Measurements from ENCODE around the gene SP140L.
A peak's percentile ranks its signal among the peaks of the same experiment; 100 is the strongest.

The SP140L gene

GRCh38 chr2:230348787-230349186, 21.8 kb downstream of the SP140L start:
- no peak for DNase-seq (ENCODE audit: low read depth)
- TF ChIP-seq CTCF (conservative IDR thresholded peaks at IDR 0.05; ENCODE audit: low read depth, low read length): no peak

GRCh38 chr2:230356084-230356483, 29.1 kb downstream of the SP140L start:
- H3K4me3 ChIP-seq (ENCODE audit: low read depth, low read length): no peak overlapping the region
- peak; percentile 86 for DNase-seq (ENCODE audit: low read depth)
- TF ChIP-seq CTCF (conservative IDR thresholded peaks at IDR 0.05; ENCODE audit: low read depth, low read length): no peak

More at GRCh38 chr2:230348787-230349186, 21.8 kb downstream of the SP140L start:
- no peak overlapping the region for H3K4me3 ChIP-seq (ENCODE audit: low read depth, low read length)

- peak; percentile 14 for DNase-seq (ENCODE audit: low read depth)
- TF ChIP-seq CTCF (conservative IDR thresholded peaks at IDR 0.05; ENCODE audit: low read depth, low read length): no peak
- no peak overlapping the region for H3K4me3 ChIP-seq (ENCODE audit: low read depth, low read length)
Measured at GRCh38 chr2:230358305-230358704, 31.3 kb downstream of the SP140L start.

GRCh38 chr2:230360028-230360427, 33.0 kb downstream of the SP140L start:
- DNase-seq (ENCODE audit: low read depth): no peak
- TF ChIP-seq CTCF (conservative IDR thresholded peaks at IDR 0.05; ENCODE audit: low read depth, low read length): no peak
- H3K4me3 ChIP-seq (ENCODE audit: low read depth, low read length): no peak overlapping the region

- no peak for TF ChIP-seq CTCF (conservative IDR thresholded peaks at IDR 0.05; ENCODE audit: low read depth, low read length)
- H3K4me3 ChIP-seq (ENCODE audit: low read depth, low read length): no peak overlapping the region
- no peak for DNase-seq (ENCODE audit: low read depth)
Measured at GRCh38 chr2:230362030-230362691, 35.2 kb downstream of the SP140L start.

- H3K4me3 ChIP-seq (ENCODE audit: low read depth, low read length): no peak overlapping the region
- no peak for TF ChIP-seq CTCF (conservative IDR thresholded peaks at IDR 0.05; ENCODE audit: low read depth, low read length)
- no peak for DNase-seq (ENCODE audit: low read depth)
Measured at GRCh38 chr2:230382108-230382507, 55.1 kb downstream of the SP140L start.

- no peak overlapping the region for H3K4me3 ChIP-seq (ENCODE audit: low read depth, low read length)
- no peak for TF ChIP-seq CTCF (conservative IDR thresholded peaks at IDR 0.05; ENCODE audit: low read depth, low read length)
- no peak for DNase-seq (ENCODE audit: low read depth)
Measured at GRCh38 chr2:230383453-230383852, 56.5 kb downstream of the SP140L start.
